Measurements from ENCODE around the gene CNTROB.

- TF ChIP-seq CTCF (IDR thresholded peaks at IDR 0.05), result no peak
- TF ChIP-seq POLR2A (IDR thresholded peaks at IDR 0.05), result no peak
Measured at GRCh38 chr17:7935859-7936258, 3.9 kb downstream of the CNTROB start.

Measured in transverse colon (tissue), 3 donors.